Left forelimb (tissue), 1 donor: ENCODE measurements around the gene EVI5.

ENCODE experiments used
- DNase-seq: peaks from one replicate; pipeline ENCODE4 v3.0.0-alpha.2; 2018; ENCODE audit warnings: low spot score

Gene EVI5

DNA sequence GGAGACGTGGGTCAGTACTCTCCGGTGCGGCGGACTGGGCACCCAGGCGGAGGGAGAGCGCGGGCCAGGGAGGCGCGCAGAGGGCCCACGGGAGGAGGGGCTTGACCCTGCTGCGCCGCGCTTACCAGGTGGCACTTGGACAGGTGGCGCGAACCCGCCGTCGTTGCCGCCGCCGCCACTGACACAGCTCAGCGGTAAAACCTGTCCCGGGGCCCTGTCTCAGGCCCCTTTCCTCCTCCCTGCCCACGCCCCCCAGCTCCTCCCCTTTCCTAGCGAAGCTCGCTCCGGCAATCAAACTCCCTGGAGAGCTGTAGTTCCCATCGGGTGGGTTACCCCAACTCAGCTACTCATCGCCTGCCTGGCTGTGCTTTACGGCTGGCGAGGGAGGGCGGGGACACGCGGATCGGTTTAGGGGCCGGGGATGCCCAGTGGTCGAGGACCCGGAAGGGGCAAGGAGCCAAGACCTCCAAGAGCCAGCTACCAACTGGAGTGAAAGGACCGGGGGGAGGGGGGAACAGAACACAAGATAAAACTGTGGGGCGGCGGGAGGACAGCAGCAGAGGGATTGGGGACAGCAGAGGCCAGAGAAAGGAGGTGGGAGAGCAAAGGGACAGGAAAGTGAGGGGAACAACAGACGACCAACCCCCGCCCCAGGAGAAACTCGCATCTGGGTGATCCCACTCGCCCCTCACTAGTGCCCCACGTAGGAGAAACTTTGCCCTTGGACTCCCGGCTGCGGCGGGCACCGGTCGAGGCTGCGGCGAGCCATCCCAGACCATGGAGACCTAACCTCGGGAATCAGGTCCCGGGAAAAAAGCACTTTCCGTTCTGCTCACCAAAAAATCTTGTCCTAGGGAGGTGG lies 301.1 kb downstream of the EVI5 start:
- DNase-seq = peak; percentile 70

- no peak for DNase-seq
These were observed 302.0 kb downstream of the EVI5 start for GRCh38 chr1:92482665-92483609.

DNA sequence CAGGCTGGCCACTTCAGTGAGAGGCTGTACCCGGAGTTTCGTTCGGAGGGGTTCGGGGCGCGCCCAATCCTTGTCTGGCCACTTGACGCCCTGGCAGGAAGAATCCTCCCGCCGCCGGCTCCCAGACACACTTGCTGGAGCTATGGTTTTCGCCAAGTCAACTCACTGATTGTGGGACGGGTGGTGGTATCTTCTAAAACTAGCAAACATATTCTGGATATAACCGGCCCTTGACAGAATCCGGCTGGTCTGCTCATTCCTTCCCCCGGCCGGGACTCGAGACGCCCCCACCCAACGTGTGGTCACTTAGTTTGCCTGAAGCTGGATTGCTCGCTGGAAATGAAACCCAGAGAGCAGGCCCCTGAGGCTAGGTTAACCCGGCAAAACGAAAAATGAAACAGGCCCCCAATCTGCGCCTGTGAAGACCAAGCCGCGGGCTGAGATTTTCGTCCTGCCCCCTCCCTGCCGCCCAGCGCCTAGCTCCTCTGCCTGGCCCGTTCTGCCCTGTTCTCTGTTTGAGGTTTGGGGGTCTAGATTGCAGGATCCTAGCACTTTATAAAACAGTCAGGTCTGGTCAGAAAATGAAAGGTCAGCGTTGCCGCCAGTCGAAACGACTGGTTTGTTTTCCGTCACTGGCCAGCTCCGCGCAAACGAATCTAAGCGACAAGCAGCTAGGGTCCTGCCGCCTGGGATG lies 302.8 kb downstream of the EVI5 start:
- DNase-seq = peak; percentile 67

DNA sequence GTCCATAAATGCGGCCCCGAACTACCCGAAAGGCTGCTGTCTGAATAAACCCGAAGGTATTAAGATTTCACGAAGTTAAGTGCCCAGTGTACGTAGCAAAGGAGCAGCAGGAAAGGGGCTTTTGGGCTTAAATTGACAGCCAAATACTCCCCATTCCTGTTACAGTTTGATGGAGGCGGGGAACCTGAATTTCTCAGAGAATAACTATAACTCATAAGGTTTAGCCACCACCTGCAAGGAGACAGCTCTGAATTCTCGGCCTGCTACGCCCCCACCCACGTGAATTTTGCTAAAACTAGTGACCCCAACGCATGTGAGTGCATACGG lies 303.3 kb downstream of the EVI5 start:
- DNase-seq = no peak

- no peak for DNase-seq
These were observed 303.9 kb downstream of the EVI5 start for GRCh38 chr1:92480813-92481598.

GRCh38 chr1:92480200-92480812 lies 304.6 kb downstream of the EVI5 start:
- DNase-seq = no peak

DNA sequence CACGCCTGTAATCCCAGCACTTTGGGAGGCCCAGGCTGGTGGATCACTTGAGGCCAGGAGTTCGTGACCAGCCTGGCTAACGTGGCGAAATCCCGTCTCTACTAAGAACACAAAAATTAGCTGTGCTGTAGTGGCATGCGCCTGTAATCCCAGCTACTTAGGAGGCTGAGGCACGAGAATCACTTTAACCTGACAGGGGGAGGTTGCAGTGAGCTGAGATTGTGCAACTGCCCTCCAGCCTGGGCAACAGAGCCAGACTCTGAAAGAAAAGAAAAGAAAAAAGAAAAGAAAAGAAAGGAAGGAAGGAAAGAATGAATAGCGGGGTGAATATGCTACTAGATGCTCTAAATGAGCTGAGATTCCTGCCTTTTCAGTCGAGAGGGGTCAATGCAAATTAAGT lies 305.3 kb downstream of the EVI5 start:
- DNase-seq = no peak

DNA sequence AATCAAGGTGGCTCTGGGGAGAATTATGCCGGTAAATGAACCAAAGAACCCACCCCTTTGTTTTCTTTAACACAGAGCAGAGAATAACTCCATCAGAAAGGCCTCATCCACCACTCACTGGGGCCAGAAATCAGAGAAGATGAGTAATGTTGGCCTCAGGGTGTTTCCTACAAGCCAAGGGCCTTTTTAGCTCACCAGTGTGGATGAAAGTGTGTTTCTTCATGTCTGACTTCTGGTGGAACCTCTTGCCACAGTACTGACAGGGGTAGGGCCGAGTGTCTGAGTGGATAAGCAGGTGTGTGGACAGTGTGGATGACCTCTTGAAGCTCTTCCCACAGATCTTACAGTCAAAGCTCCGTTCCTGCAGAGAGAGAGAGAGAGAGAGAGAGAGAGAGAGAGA lies 306.5 kb downstream of the EVI5 start:
- DNase-seq = no peak

DNA sequence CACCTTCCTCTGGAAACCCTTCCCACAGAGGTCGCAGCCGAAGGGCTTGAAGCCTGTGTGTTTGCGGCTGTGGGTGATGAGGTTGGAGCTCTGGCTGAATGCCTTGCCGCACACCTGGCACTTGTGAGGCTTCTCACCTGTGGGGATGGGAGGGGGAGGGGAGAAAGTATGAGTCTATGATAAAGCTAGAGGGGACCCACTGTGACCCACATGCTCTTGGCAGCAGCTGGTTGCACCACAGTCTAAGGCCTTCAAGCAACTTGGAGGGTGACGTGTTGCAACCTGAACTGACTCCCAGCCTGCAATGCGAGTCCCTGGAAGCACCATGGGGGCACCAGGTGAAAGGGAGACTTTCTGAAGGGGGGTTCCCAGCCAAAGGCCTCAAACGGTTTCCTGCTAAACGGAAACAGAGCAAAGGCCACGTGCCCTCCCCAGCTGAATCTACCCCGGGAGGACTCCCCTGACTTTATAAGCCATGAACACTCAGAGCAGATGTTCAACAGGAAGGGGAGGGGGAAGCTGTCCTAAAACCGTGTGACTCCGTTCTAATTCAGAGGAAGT lies 308.8 kb downstream of the EVI5 start:
- no peak for DNase-seq

- no peak for DNase-seq
These were observed 309.9 kb downstream of the EVI5 start for GRCh38 chr1:92475029-92475428.

DNA sequence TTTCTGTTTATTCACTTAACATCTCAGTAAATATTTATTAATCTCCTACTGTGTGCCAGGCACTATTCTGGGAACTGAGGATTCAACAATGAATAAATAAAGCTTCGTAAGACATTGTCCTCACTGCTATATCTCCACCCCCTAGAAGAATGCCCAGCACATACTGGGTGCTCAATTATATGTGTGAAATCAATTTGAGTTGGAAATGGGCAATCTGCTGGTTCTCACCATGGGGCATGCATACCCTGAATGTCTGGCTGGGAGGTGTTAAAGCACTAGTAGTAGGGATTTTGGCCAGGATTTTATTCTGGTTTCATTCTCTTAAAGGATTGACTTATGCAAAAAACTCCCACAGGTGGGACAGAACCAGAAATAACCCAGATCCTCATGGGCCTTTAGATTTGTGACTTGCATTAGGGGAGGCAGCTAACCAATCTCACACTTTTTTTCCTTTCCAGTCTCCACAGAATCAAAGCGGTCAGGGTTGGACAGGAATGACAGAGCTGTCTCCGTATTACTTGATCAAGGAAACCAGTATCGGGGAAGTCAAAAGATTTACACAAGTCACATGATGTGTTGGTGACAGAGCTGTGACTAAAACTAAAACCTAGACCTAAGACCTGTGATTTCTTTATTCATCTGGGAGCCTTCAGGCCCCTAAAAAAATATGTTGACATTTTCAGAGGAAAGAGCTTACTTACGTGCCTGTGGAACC lies 311.0 kb downstream of the EVI5 start:
- no peak for DNase-seq

- no peak for DNase-seq
These were observed 314.7 kb downstream of the EVI5 start for GRCh38 chr1:92470216-92470615.

DNA sequence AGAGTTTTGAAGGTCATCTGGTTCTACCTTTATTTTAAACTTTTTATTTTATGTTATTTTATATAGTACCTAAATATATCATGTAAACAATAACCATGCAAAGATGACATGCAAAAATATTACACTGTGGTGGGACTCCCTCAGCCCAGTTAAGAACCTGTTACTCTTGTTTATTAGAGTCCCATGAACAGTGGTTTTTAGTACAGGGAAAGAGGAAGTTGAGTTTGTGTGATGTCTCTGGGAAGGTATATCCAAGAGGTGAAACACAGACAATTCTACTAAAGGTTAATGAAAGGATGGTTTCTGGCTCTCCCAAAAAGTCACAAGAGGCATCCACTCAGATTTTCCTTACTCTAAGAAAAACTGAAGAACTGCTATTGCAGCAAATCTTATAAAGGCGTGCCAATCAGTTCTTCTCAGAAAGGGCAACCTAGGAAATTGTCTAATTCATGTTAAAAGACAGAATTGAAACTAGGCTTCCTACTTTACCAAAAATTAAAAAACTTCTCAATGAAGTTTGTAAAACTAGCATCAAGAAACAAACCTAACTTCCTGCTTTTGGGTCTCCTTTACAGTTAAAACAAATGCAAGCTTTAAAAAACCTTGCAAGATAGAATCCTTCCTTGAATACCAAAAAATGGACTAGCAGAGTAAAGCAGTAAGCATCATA lies 318.1 kb downstream of the EVI5 start:
- no peak for DNase-seq

DNA sequence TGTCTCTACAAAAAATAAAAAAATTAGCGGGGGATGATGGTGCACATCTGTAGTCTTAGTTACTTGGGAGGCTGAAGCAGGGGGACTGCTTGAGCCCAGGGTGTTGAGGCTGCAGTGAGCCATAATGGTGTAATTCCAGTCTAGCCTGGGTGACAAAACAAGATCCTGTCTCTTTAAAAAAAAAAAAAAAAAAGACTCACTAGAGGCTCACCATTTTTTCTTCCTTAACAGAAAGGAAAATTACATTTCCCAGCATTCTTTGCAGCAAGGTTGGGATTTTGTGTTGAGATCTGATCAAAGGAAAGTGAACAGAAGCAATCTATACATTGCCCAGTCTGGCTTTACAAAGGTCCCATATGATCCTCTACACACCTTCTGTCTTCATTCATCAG lies 319.7 kb downstream of the EVI5 start:
- no peak for DNase-seq

DNA sequence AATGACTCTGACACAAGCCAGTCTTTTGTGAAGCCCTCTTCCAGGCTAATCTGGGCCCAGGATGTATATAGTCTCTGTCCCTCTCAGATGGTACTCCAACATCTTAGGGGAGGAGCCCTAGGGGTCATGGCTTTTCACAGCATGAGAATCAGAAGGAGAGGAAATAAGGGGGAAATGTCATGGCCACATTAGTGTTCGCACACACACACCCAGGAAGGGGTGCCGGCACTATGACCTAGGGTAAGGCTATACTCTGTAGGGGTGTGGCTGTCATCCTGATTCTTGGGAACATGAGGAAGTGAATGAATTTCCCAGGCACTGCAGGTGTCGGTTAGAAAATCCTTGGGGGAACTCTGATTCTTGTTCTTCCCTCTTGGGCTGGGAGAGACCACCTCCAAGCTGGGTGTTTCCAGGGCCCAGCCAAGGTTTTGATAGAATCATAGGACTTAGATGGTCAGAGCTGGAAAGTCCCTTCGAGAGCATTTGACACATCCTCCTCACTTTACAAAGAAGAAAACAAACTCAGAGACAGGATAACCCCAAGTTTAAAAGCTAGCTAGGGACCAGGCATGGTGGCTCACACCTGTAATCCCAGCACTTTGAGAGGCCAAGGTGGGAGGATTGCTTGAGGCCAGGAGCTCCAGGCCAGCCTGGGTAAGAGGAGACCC lies 320.2 kb downstream of the EVI5 start:
- no peak for DNase-seq

DNA sequence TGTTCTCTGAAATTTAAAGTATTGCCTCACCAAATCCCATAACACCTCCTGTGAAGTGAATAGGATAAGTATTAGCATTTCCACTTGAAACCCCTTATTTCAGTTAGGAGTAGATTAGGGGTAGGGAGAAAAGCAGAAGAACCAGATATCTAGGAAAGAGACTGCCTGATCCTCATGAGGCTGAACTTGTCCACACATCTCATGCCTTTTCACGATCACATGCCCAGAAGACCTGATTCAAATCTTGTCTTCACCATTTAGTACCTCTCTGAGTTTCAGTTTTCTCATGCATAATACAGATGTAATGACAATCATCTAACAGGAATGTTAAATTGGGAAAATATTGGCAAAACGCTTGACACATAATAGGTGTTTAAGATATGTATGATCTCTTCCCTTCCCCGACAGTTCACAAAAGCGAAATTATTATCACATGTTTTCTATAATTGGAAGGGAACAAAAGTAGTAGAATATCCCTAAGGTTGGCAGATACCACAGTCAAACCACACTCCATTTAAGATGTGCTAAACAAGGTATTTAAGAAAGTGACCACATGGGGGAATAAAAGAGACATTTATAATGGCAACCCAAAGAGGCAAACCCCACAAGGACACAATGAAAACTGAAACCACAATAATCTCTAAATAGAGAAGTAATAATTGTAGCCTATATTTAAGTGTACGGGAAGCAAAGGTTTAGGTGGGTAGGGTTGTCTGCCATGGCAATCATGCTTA lies 323.4 kb downstream of the EVI5 start:
- DNase-seq = no peak

- no peak for DNase-seq
These were observed 325.0 kb downstream of the EVI5 start for GRCh38 chr1:92459871-92460320.
